Middle frontal gyrus (tissue), 1 donor: ENCODE results near the gene NOL8.

Experiments used
- DNase-seq: peaks from one replicate; pipeline ENCODE4 v3.0.0-alpha.2; 2015; ENCODE audit warnings: low spot score; ENCODE audit errors: extremely low spot score

NOL8 gene

DNA sequence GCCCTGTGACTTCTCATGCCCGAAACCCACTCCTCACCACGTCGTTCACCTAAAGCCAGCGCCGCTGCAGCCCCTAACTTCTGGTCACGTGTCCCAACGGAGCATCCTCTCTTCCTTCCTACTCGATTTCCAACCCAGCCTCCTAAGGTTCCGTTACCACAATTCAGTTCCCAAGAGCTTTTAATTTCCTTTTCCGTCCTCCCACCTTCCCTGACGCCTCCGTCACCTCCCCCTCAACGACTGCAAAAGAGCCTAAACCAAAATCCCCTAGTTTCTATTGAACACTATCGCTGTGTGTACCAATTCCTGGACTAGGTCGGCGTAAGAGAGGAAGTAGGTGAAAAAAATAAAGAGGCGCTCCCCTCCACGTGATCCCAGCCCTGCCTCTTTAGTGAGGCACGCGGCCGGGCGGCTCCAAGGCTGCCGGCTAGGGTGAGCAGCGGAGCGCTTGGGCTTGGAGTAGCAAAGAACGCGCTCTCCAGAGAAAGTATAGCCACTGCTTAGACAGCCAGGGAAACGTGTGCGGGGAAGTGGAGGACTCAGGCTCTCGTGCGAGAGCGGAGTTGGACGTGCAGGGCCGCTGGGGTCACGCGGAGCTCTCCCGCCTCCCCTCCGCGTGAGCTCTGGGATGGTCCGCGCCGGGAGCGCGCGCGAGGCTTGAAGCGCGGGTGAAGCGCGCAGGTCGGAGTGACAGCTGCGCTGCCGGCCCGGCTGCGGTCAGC, at the start of gene NOL8, which contains the start of gene CENPP:
TSS of gene NOL8 (minus strand) at position 82 of the 722 bp plus-strand sequence. CDS start 1,189 bp downstream, outside the sequence.
TSS of gene CENPP (plus strand) at position 685 of the 722 bp plus-strand sequence.
- peak; percentile 86 for DNase-seq

GRCh38 chr9:92373167-92373566, 48.0 kb upstream of the NOL8 start:
- DNase-seq: no peak

DNA sequence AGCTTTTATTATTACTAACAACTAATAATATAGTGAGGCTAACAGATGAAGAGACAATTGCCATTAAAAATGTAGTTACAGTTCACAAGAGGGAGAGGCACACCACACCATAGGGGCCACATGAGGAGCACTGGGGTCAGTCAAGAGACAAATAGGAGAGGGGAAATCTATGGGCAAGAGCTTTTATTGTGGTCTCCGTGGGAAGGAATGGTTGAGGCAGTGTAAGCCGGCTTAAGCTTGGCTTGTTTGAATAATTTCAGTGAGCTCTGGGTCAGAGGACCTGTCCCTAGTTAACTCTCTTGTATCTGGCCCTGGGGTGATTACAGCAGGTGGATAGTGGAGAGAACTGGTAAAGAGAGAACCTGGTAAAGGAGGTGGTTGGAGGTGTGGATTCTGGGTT, 43.9 kb upstream of the NOL8 start:
- no peak for DNase-seq

- no peak for DNase-seq
Observed at GRCh38 chr9:92360083-92360482, 34.9 kb upstream of the NOL8 start.

GRCh38 chr9:92359394-92359995, 34.3 kb upstream of the NOL8 start:
- DNase-seq: no peak

DNA sequence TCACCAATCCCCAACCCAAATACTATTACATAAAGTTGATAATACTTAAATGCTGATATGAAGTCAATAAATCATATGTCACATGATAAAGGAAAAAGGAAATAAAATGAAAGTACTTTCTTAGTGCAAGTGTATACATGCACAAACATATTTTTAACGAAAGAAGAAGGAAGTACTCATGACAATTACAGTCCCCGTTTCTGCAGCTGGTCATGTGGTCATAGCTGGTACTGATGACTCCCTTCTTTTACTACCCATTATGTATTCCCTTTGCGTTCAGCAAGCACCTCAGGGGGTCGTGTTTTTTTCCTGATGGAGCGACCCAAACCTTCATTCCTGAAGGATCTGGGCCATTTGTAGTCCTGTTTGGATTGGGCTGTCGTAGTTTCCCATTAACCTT, 27.9 kb upstream of the NOL8 start:
- DNase-seq: no peak

DNA sequence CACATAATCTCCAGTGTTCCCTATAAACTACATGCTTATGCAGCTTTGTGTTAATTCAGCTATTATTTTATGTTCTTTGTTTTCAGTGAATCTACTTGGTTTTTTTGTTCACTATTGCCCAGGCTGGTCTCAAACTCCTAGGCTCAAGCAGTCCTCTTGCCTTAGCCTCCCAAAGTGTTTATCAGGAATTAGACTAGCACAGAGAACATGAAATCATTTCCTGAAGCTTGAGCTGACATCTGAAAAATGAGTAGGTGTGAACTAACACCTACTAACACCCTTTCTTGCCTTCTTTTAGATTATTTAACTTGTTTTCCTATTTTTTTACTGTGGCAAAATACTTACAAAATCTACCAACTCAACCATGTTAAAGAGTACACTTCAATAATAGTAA, 25.6 kb upstream of the NOL8 start:
- no peak for DNase-seq

- DNase-seq: peak; percentile 40
Observed at GRCh38 chr9:92349771-92350739, 24.9 kb upstream of the NOL8 start.

DNA sequence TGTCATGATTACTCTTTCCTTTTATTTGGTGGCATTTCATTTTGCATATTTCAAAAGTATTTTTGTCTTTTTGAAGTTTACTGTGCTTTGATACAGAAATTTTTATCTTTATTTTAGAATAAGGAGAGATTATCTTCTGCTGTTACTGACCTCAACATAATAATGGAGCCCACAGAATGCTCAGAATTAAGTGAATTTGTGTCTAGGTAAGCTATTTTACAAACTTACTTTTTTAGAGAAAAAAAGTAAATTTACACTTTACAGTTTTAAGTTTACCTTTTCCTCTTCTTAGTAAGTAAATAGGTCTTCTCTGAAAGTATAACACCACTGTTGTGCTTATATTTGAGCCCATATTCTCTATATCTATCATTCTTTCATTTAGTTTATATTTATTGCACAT, 20.4 kb upstream of the NOL8 start:
- no peak for DNase-seq

DNA sequence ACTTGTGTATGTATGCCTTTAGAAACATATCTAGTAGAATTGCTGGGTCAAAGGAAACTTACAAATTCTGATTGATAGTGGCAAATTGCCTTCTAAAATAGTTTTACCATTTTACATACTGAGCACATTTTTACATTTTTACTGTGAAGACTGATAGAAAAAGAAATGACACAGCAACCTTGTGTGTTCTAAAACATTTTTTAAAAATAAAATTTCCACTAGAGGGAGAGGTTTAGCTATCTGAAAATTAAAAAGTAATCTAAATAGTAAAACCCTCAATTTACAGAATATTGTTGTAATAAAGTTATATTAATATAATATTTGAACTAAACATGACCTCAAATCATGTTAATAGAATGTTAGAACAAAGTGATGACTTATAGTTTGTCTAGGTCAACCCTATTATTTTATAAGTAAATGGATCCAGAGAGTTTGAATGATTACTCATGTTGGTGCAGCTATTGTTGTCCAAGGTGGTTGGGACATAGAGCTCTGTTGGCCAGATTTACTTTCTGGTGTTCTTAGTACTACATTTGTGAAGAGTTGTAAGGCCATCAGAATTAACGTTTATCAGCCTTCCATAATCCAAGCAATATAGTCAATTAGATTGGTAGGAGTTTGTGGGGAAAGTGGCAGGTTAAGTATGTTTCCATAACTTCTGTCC, 17.8 kb upstream of the NOL8 start:
- no peak for DNase-seq

DNA sequence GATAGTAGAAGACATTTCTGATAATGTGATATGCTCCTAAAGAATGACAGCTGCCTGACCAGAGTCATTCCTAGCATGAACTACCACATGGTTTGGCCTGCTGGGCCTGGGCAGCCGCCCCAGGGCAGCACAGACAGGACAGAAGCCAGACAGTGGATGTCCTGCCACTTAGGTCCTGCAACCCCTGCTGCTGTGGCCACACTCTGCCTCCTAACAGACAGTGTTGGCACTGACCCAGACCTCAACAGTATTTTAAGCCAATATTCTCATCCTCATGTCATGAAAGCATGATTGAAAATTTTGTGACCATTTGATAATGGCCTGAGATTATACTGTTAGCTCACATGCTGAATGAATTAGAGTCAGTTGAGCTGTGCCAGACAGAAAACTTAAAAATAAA, 16.4 kb upstream of the NOL8 start:
- DNase-seq: no peak

DNA sequence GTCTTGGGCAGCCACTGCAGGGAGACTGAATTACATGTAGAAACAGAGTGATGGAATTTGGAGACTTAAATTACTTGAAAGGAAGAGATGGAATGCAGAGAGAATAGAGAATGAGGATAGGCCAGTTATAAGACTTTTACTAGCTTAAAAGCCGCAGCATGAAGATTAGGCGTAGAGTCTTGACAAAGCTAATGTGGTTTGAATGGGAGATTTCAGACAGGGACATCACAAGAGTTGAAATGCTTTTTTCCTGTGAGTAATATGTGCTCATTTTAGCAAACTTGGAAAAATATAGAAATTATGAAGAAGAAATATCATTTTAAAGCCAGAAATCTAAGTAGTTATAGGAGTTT, 8.1 kb upstream of the NOL8 start:
- DNase-seq: no peak

- no peak for DNase-seq
Observed at GRCh38 chr9:92332577-92333281, 7.6 kb upstream of the NOL8 start.

DNA sequence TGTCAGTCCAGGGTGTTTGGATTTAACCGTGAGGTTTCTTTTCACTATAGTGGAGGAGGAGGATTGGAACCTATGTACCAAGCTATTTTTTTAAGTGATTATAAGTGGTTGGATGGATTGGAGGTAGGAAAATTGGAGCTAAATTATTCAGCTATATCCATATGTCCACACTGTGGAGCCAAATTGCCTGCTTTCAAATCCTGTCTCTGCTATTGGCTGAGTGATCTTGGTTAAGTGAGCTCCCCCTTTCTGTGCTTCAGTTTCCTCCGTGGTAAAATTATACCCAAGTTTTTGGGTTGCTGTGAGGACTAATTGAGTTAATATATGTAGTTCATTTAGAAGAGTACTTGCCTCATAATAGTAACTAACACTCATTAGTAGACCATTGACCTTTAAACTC, 3.1 kb upstream of the NOL8 start:
- DNase-seq: no peak

GRCh38 chr9:92327283-92327850, 2.2 kb upstream of the NOL8 start:
- DNase-seq: no peak

GRCh38 chr9:92325991-92326500, 896 bp upstream of the NOL8 start:
- no peak for DNase-seq

DNA sequence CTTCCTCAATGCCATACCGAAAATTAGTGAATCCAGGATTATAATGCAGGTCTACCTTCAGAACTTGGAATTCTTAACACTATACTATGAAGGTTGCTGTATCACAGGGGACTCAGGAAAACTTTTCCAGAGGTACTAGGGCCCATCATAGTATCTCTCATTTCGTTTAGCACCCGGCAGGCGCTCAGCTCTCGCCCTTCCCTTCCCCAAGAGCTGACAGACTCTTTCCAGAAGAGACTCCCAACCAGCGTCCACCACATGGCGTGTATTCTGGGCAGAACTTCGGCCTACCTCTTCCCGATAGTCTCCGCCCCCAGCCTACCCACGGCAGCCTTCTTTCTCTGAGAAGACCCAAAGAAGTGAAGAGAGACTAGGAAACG, 271 bp downstream of the NOL8 start:
- DNase-seq: no peak

DNA sequence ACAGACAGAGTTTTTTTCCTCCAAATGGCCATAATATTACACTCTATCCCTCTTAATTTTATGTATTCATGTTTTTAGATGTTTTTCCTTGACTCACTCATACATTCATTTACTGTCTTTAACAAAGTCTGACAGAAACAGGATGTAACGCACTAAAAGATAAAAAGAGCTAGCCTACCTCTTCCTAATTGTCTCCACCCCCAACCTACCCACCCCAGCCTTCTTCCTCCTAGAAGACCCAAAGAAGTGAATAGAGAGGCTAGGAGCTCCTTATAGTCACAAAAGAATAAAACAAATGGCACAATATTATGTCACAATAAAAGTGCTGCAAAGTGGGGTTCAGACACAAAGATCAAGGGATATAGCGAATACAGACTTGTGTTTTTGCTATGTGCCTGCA, 719 bp downstream of the NOL8 start:
- no peak for DNase-seq

DNA sequence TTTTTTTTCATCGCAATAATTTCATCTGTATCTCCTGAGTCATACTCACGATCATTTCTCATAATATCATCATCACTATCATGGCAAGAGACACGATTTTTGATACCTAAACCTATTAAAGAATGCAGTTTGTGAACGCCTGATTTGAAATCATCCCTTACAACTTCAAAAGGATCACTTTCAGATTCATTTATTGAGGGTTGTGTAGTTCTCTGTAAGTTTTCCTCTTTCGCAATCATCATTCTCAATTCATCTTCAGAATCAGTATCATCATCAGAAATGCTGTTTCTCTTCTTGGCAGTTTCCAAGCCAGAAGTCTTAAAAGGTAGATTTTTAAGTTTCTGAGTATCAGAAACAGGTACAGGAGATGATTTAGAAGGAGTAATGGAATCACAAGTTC, 9.7 kb downstream of the NOL8 start:
- DNase-seq: no peak

GRCh38 chr9:92313624-92314012, 11.5 kb downstream of the NOL8 start:
- no peak for DNase-seq
